Breast epithelium (tissue), 3 donors: ENCODE measurements around the gene ZNF423.

Experiments used
- CTCF ChIP-seq, 3 donors: fragments of 450-650 bp; IDR thresholded peaks; one replicate each; pipeline ENCODE4 v1.5.1; 2016 to 2017; ENCODE audit warnings: antibody characterized with exemption in 3 of 3, mild to moderate bottlenecking in 3 of 3, moderate library complexity in 3 of 3
- POLR2AphosphoS5 ChIP-seq, 3 donors: sonication (generic); formaldehyde crosslinking; IDR thresholded peaks; one replicate each; pipeline ENCODE4 v1.6.1; 2017; ENCODE audit warnings: antibody characterized with exemption in 3 of 3

GRCh38 chr16:49743658-49744057, 112.3 kb downstream of the ZNF423 start:
- no peak for TF ChIP-seq CTCF (IDR thresholded peaks at IDR 0.05)
- TF ChIP-seq POLR2AphosphoS5 (IDR thresholded peaks at IDR 0.05): no peak
